ENCODE data around the gene CNTN5. TPM values are rescaled to one million over a fixed set of nuclear protein-coding genes. Genes with fewer than 3 reads are reported as not detected.
"Not testable (repeated sequence)": the region's sequence is repeated elsewhere in the genome, so short reads cannot be mapped to it uniquely, and the experiment has no call there.

Gene CNTN5
- polyA plus RNA-seq, 10 donors, result 1.7 to 5.6 (median 3.6) TPM

GRCh38 chr11:99739464-99740089 lies 718.8 kb downstream of the CNTN5 start:
- DNase-seq, result peak; percentile 29 to 46 (median 43)

- no peak for DNase-seq
Observed at GRCh38 chr11:99742501-99742900, 721.8 kb downstream of the CNTN5 start.

DNA sequence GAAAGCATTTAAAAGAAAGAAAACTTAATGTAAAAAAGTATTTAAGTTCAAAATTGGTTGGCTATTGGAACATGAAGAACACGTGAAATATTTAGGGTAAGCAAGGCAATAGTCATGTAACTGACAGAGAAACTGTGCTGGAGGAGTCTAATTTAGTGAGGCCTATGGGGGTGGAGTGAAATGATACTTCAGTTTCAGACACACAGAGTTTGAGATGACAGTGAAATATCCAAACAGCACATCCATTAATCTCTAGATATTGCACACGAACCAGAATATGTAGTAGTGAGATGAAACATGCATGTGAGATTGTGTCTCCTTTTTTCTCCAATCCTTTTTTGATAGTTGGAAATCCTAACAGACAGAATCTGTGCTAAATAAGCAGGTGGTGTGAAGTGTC lies 739.0 kb downstream of the CNTN5 start:
- DNase-seq, result no peak

GRCh38 chr11:99766811-99767210 lies 746.1 kb downstream of the CNTN5 start:
- no peak for DNase-seq

DNA sequence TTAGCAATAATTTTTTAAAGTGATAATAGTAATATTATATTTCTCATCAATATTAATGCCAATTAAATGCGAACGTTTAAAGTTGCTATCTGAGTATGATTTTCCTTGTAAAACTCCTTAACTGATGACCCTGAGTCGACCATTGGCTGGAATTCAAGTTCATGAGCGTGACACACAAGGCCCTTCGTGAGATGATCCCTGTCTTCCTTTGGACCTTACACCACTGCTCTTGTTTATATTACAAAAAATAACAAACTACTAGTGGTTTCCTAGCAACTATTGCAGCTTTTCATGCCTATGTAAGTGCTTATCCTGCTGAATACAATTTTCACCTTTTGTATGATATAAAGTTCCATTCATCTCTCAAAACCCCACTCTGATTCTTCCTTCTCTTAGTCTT lies 752.9 kb downstream of the CNTN5 start:
- DNase-seq, result peak; percentile 2 to 9 (median 3)

GRCh38 chr11:99781074-99781473 lies 760.3 kb downstream of the CNTN5 start:
- DNase-seq, result no peak

DNA sequence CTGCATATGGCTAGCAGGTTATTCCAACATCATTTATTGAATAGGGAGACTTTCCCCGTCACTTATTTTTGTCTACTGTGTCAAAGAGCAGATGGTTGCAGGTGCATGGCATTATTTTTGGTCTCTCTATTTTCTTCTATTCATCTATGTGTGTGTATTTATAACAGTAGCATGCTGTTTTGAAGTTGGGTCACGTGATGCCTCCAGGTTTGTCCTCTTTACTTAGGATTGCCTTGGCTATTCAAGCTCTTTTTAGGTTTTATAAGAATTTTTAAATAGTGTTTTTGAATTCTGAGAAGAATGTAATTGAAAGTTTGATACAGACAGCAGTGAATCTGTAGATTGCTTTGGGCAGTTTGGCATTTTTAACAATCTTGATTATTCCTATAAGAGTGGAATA lies 770.6 kb downstream of the CNTN5 start:
- no peak for DNase-seq

DNA sequence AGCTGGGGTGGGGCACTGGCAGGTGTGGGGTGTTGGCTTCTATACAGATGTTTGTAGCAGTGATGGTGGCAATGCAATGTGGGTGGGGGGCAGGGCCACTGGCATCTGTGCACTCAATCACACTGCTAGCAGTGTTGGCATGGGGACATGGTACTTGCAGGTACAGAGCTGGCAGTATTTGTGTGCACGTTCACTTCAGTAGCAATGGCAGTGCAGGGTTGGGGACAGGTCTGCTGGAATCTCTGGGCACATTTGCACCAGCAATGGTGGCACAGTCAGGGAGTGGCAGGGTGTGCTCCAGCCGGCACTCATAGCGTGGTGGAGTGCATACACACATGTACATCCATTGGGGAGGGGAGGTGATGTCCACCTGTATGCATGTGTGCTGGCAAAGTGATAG lies 775.2 kb downstream of the CNTN5 start:
- no peak for DNase-seq

DNA sequence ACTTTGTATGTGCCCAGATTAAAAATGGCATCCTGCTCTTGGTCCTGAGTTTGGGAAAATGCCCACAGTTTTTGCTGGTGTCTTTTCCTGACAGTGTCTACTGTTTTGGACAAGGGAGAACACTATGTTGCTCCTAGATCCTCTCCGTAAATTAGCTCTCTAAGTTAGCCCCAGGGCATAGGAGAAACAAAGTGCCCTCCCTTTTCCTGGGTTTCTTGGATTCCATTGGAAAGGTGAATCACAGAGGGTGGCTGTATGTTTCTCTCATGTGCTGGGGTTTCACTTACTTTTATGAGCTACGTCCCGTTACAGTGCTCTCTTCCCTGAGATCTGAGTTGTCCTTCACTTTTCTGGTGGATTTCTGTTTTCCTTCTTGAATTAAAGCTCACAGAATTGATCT lies 782.8 kb downstream of the CNTN5 start:
- DNase-seq, result no peak

- no peak for DNase-seq
Observed at GRCh38 chr11:99812516-99812915, 791.8 kb downstream of the CNTN5 start.

GRCh38 chr11:99814021-99814420 lies 793.3 kb downstream of the CNTN5 start:
- no peak for DNase-seq

- no peak for DNase-seq
Observed at GRCh38 chr11:99814738-99815137, 794.0 kb downstream of the CNTN5 start.

GRCh38 chr11:99818991-99819390 lies 798.2 kb downstream of the CNTN5 start:
- no peak for DNase-seq

DNA sequence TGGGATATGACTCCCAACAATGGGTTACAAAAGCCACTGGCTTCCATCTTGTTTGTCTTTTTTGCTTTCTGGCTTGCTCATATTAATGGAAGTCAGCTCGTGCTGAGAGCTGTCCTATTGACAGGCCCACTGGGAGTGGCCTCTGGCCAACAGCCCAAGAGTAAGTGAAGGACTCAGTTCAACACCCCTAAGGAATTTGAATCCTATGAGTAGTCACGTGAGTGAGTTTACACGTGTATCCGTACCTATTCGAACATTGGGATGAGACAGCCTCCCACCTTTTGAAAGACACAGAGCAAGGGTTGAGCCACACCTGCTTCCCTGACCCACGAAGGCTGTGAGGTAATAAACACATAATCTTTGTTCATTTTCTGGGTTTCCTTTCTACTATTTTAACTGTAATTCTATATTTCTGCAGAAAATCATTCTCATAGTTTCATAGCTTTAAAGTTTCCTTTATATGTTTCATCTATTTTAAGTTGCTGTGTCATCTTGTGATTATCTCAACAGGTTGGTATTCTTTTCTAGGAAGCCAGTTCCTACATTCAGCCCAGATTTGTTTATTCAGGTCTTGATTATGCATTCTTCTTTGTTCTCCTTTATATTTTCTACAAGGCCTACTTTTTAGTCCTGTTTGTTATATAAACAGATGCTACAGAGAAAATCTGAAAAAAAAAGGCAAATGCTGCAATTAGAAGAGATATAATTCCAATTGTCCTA lies 802.3 kb downstream of the CNTN5 start:
- DNase-seq, result no peak

DNA sequence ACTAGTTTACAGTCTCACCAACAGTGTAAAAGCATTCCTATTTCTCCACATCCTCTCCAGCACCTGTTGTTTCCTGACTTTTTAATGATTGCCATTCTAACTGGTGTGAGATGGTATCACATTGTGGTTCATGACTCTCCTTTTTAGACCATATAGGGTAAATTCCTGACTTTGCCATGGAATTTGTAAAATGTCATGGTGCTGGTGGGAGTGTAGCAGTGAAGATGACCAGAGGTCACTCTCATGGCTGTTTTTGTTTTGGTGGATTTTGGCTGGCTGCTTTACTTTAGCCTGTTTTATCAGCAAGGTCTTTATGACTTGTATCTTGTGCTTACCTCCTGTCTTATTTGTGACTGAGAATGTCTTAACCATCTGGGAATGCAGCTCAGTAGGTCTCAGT lies 816.0 kb downstream of the CNTN5 start:
- DNase-seq, result not testable (repeated sequence)

DNA sequence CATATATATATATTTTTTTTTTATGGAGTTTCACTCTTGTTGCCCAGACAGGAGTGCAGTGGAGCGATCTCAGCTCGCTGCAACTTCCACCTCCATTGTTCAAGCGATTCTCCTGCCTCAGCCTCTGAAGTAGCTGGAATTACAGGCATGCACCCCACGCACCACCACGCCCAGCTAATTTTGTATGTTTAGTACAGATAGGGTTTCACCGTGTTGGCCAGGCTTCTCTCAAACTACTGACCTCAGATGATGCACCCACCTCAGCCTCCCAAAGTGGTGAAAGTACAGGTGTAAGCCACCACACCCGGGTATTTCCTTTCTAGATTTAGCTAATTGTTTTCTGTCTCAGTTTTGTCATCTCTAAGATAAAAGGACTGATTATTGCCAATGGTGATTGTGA lies 821.1 kb downstream of the CNTN5 start:
- no peak for DNase-seq

GRCh38 chr11:99865951-99866350 lies 845.2 kb downstream of the CNTN5 start:
- peak in 1 of 3 donors; percentile 16 for DNase-seq

DNA sequence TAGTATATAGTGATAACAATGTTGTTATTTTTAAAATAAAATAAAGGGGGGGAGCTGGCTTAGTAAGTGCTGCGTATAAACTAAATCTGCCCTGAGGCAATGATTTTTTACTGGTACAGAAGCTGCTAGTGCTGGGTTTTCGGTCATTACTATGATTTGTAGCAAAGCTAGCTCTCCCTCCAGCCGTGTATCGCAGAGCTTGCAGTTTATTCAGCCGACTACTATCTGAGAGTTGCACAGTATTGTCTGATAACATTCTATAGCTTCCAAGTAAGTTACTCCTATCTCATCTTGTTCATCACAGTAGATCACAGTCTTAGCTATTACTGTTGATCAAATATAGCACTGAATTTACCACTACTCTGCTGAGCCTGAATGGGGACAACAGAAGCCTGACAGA lies 860.9 kb downstream of the CNTN5 start:
- DNase-seq, result no peak

- no peak for DNase-seq
Observed at GRCh38 chr11:99884750-99885149, 864.0 kb downstream of the CNTN5 start.

GRCh38 chr11:99887481-99887880 lies 866.7 kb downstream of the CNTN5 start:
- DNase-seq, result peak; percentile 3 to 60 (median 16)

GRCh38 chr11:99893811-99894210 lies 873.1 kb downstream of the CNTN5 start:
- DNase-seq, result peak; percentile 9 to 47 (median 12)

- DNase-seq, result no peak
Observed at GRCh38 chr11:99901175-99901574, 880.4 kb downstream of the CNTN5 start.

DNA sequence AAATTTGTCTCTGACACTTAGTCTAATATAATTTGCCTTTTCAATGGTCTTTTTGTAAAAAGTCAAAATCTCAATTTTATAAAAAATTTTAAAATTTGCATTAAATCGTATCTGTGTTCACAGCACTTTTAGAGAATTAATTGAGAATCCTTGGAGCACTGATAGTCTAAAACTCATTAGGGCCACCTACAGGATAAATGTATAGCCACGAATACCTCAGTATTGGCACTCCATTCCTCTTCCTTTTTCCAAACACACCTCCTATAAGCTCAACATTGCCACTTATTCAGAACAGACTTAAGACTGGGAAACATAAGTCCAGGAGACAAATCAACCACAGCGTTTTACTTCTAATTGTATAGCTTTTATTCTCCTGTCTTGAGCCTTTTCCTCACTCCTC lies 890.4 kb downstream of the CNTN5 start:
- no peak for DNase-seq

DNA sequence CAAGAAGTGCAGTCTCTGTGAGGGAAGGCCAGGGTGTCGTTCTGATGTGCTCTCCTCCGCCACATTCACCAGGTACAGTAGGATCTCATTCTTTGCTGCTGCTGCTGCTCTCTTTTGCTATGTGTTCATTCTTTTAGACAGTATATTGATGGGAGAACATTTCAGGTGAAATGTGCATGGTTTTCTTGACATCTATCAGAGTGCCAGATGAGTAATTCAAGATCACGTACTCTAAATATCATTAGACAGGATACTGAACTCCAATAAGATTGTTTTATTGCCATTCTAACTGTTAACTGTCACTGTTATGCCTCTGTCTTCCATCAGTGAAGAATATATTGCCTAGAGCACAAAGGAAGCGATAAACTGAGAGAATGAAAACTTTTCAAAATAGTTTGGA lies 895.3 kb downstream of the CNTN5 start:
- DNase-seq, result no peak
